K562 (cell line): Measurements from ENCODE around the gene MRPL55. TPM values are rescaled to one million over a fixed set of nuclear protein-coding genes. Genes with fewer than 3 reads are reported as not detected.

Experiments
- CBFA2T3 ChIP-seq: fragments of 450-650 bp; IDR thresholded peaks from 2 replicates; pipeline ENCODE4 v1.6.1; 2017
- ETV1 ChIP-seq: fragments of 450-650 bp; conservative IDR thresholded peaks from 2 replicates; pipeline ENCODE4 v1.6.1; 2016; ENCODE audit warnings: missing genetic modification characterization, control low read depth, low read depth, missing compliant biosample characterization
- HSF4 ChIP-seq: fragments of 250-450 bp; sonication (Bioruptor Pico); IDR thresholded peaks from 2 replicates; pipeline ENCODE4 v2.1.2; 2022; ENCODE audit warnings: mild to moderate bottlenecking, moderate library complexity, borderline replicate concordance
- MTF1 ChIP-seq: fragments of 250-450 bp; sonication (Bioruptor Pico); IDR thresholded peaks from 2 replicates; pipeline ENCODE4 v1.9.0; 2021; ENCODE audit warnings: moderate library complexity, mild to moderate bottlenecking, inconsistent platforms, borderline replicate concordance
- POLR2G ChIP-seq: fragments of 200-400 bp; formaldehyde crosslinking; IDR thresholded peaks from 2 replicates; pipeline ENCODE4 v1.6.1; 2017; ENCODE audit warnings: low read depth, mild to moderate bottlenecking, antibody characterized with exemption, low read length, moderate library complexity
- RBM34 ChIP-seq: fragments of 200-400 bp; formaldehyde crosslinking; IDR thresholded peaks from 2 replicates; pipeline ENCODE4 v1.6.1; 2018; ENCODE audit warnings: low read length, borderline replicate concordance; ENCODE audit not compliant: insufficient read depth
- ZFP30 ChIP-seq: fragments of 250-450 bp; sonication (Bioruptor Pico); IDR thresholded peaks from 2 replicates; pipeline ENCODE4 v1.8.0; 2022; ENCODE audit warnings: moderate library complexity, mild to moderate bottlenecking, inconsistent platforms, borderline replicate concordance
- ZNF696 ChIP-seq: fragments of 250-450 bp; sonication (Bioruptor Pico); conservative IDR thresholded peaks from 2 replicates; pipeline ENCODE4 v1.4.0; 2020; ENCODE audit warnings: mild to moderate bottlenecking, moderate library complexity
- polyA plus RNA-seq, 8 experiments: library from polyadenylated mRNA; depleted of rRNA in 4 of 8; stranded (reverse) in 5 of 8; unstranded in 3 of 8; fragments of >200 nt; fragmentation: Nextera tagmentation in 2 of 8; fragmentation: Illumina TruSeq in 1 of 8; extraction: Ambion mirVana in 2 of 8; extraction: Trizol in 1 of 8; gene quantifications; 2 replicates each; pipeline versions ENCODE4 v1.2.1 to v1.2.3, GENCODE V29; 2011 to 2014; ENCODE audit warnings: inconsistent platforms in 1 of 8, missing spikeins in 1 of 8
- total RNA-seq, 7 experiments: library from RNA; depleted of rRNA in 6 of 7; stranded (reverse); fragments of >200 nt in 6 of 7; fragmentation: Illumina TruSeq in 2 of 7; extraction: Trizol in 2 of 7; gene quantifications; 2 replicates each; pipeline versions ENCODE4 v1.2.1 to v1.2.3, GENCODE V29; 2011 to 2021; ENCODE audit warnings: low replicate concordance in 1 of 7
- TF ChIP-seq, protein P1 (sequence below): fragments of 250-450 bp; sonication (Bioruptor Pico); IDR thresholded peaks from 2 replicates; pipeline ENCODE4 v1.4.0; 2020
- TF ChIP-seq, protein P2 (sequence below), 2 experiments: fragments of 150-350 bp in 1 of 2; IDR thresholded peaks; 2 replicates each; pipeline ENCODE4 v1.6.1; 2012 to 2016; ENCODE audit warnings: low read depth in 2 of 2, low read length in 2 of 2, mild to moderate bottlenecking in 1 of 2, moderate library complexity in 1 of 2
- TF ChIP-seq, protein P3 (sequence below): fragments of 250-450 bp; sonication (Bioruptor Pico); IDR thresholded peaks from 2 replicates; pipeline ENCODE4 v1.5.0; 2020; ENCODE audit warnings: mild to moderate bottlenecking
- TF ChIP-seq, protein P4 (sequence below): fragments of 450-650 bp; formaldehyde crosslinking; IDR thresholded peaks from 2 replicates; pipeline ENCODE4 v1.4.0; 2022; ENCODE audit warnings: mild to moderate bottlenecking, moderate library complexity
- TF ChIP-seq, protein P5 (sequence below): fragments of 450-650 bp; formaldehyde crosslinking; IDR thresholded peaks from 2 replicates; pipeline ENCODE4 v1.4.0; 2020; ENCODE audit warnings: mild to moderate bottlenecking

The MRPL55 gene
- total and polyA plus RNA-seq, 9 of the 15 experiments (the other 6 are each of a cell fraction or from before 2014, with no cell fraction given), result 34.9 to 228 (median 81.0) TPM

- TF ChIP-seq ZNF696 (CRISPR knock-in tag) (no peak), ETV1 (tag) (peak; percentile 62; the same call in 1 of the 2 replicates), RBM34 (no peak), MTF1 (no peak), POLR2G (no peak), ZFP30 (CRISPR knock-in tag) (no peak), HSF4 (CRISPR knock-in tag) (no peak), CBFA2T3 (no peak)
- TF ChIP-seq, protein P1, sequence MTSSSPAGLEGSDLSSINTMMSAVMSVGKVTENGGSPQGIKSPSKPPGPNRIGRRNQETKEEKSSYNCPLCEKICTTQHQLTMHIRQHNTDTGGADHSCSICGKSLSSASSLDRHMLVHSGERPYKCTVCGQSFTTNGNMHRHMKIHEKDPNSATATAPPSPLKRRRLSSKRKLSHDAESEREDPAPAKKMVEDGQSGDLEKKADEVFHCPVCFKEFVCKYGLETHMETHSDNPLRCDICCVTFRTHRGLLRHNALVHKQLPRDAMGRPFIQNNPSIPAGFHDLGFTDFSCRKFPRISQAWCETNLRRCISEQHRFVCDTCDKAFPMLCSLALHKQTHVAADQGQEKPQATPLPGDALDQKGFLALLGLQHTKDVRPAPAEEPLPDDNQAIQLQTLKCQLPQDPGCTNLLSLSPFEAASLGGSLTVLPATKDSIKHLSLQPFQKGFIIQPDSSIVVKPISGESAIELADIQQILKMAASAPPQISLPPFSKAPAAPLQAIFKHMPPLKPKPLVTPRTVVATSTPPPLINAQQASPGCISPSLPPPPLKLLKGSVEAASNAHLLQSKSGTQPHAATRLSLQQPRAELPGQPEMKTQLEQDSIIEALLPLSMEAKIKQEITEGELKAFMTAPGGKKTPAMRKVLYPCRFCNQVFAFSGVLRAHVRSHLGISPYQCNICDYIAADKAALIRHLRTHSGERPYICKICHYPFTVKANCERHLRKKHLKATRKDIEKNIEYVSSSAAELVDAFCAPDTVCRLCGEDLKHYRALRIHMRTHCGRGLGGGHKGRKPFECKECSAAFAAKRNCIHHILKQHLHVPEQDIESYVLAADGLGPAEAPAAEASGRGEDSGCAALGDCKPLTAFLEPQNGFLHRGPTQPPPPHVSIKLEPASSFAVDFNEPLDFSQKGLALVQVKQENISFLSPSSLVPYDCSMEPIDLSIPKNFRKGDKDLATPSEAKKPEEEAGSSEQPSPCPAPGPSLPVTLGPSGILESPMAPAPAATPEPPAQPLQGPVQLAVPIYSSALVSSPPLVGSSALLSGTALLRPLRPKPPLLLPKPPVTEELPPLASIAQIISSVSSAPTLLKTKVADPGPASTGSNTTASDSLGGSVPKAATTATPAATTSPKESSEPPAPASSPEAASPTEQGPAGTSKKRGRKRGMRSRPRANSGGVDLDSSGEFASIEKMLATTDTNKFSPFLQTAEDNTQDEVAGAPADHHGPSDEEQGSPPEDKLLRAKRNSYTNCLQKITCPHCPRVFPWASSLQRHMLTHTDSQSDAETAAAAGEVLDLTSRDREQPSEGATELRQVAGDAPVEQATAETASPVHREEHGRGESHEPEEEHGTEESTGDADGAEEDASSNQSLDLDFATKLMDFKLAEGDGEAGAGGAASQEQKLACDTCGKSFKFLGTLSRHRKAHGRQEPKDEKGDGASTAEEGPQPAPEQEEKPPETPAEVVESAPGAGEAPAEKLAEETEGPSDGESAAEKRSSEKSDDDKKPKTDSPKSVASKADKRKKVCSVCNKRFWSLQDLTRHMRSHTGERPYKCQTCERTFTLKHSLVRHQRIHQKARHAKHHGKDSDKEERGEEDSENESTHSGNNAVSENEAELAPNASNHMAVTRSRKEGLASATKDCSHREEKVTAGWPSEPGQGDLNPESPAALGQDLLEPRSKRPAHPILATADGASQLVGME (CRISPR knock-in tag), result no peak
- TF ChIP-seq, protein P2, sequence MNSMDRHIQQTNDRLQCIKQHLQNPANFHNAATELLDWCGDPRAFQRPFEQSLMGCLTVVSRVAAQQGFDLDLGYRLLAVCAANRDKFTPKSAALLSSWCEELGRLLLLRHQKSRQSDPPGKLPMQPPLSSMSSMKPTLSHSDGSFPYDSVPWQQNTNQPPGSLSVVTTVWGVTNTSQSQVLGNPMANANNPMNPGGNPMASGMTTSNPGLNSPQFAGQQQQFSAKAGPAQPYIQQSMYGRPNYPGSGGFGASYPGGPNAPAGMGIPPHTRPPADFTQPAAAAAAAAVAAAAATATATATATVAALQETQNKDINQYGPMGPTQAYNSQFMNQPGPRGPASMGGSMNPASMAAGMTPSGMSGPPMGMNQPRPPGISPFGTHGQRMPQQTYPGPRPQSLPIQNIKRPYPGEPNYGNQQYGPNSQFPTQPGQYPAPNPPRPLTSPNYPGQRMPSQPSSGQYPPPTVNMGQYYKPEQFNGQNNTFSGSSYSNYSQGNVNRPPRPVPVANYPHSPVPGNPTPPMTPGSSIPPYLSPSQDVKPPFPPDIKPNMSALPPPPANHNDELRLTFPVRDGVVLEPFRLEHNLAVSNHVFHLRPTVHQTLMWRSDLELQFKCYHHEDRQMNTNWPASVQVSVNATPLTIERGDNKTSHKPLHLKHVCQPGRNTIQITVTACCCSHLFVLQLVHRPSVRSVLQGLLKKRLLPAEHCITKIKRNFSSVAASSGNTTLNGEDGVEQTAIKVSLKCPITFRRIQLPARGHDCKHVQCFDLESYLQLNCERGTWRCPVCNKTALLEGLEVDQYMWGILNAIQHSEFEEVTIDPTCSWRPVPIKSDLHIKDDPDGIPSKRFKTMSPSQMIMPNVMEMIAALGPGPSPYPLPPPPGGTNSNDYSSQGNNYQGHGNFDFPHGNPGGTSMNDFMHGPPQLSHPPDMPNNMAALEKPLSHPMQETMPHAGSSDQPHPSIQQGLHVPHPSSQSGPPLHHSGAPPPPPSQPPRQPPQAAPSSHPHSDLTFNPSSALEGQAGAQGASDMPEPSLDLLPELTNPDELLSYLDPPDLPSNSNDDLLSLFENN (IDR thresholded peaks at IDR 0.05; ENCODE audit: low read depth in 2 of 2, low read length in 2 of 2), result no peak
- TF ChIP-seq, protein P3, sequence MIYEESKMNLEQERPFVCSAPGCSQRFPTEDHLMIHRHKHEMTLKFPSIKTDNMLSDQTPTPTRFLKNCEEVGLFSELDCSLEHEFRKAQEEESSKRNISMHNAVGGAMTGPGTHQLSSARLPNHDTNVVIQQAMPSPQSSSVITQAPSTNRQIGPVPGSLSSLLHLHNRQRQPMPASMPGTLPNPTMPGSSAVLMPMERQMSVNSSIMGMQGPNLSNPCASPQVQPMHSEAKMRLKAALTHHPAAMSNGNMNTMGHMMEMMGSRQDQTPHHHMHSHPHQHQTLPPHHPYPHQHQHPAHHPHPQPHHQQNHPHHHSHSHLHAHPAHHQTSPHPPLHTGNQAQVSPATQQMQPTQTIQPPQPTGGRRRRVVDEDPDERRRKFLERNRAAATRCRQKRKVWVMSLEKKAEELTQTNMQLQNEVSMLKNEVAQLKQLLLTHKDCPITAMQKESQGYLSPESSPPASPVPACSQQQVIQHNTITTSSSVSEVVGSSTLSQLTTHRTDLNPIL (CRISPR knock-in tag), result no peak
- TF ChIP-seq, protein P4, sequence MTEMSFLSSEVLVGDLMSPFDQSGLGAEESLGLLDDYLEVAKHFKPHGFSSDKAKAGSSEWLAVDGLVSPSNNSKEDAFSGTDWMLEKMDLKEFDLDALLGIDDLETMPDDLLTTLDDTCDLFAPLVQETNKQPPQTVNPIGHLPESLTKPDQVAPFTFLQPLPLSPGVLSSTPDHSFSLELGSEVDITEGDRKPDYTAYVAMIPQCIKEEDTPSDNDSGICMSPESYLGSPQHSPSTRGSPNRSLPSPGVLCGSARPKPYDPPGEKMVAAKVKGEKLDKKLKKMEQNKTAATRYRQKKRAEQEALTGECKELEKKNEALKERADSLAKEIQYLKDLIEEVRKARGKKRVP (CRISPR knock-in tag), result no peak
- TF ChIP-seq, protein P5, sequence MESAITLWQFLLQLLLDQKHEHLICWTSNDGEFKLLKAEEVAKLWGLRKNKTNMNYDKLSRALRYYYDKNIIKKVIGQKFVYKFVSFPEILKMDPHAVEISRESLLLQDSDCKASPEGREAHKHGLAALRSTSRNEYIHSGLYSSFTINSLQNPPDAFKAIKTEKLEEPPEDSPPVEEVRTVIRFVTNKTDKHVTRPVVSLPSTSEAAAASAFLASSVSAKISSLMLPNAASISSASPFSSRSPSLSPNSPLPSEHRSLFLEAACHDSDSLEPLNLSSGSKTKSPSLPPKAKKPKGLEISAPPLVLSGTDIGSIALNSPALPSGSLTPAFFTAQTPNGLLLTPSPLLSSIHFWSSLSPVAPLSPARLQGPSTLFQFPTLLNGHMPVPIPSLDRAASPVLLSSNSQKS (CRISPR knock-in tag), result no peak
Measured at GRCh38 chr1:228125185-228125584, 16.1 kb upstream of the MRPL55 start (continued).
